HepG2 (cell line): ENCODE measurements around the gene EXOC3L4. TPM values are rescaled to one million over a fixed set of nuclear protein-coding genes. Genes with fewer than 3 reads are reported as not detected.

Experiments
- CBX1 ChIP-seq: IDR thresholded peaks from one replicate; pipeline ENCODE4 v1.6.1; 2016; ENCODE audit warnings: antibody characterized with exemption, low read depth
- ELF1 ChIP-seq: sonication (generic); formaldehyde crosslinking; IDR thresholded peaks from 2 replicates; pipeline ENCODE4 v1.4.0; 2020; ENCODE audit warnings: missing genetic modification reagents
- MTF2 ChIP-seq: sonication (generic); formaldehyde crosslinking; IDR thresholded peaks from 2 replicates; pipeline ENCODE4 v1.5.0; 2020; ENCODE audit warnings: missing genetic modification reagents, borderline replicate concordance
- NFE2L2 ChIP-seq: fragments of 150-350 bp; IDR thresholded peaks from 2 replicates; pipeline ENCODE4 v1.6.1; 2014; ENCODE audit warnings: low read length
- RARA ChIP-seq: IDR thresholded peaks from 2 replicates; pipeline ENCODE4 v1.6.1; 2016; ENCODE audit warnings: missing genetic modification reagents, missing compliant biosample characterization
- RFX1 ChIP-seq: fragments of 450-650 bp; IDR thresholded peaks from 2 replicates; pipeline ENCODE4 v1.6.1; 2017
- SAFB2 ChIP-seq: sonication (generic); formaldehyde crosslinking; IDR thresholded peaks from 2 replicates; pipeline ENCODE4 v1.5.1; 2020; ENCODE audit warnings: missing genetic modification reagents, low read depth, mild to moderate bottlenecking, borderline replicate concordance
- SCMH1 ChIP-seq: sonication (generic); formaldehyde crosslinking; IDR thresholded peaks from 2 replicates; pipeline ENCODE4 v1.9.0; 2021; ENCODE audit warnings: missing genetic modification reagents, mild to moderate bottlenecking, borderline replicate concordance
- SMARCE1 ChIP-seq: fragments of 450-650 bp; IDR thresholded peaks from 2 replicates; pipeline ENCODE4 v1.6.1; 2017; ENCODE audit warnings: borderline replicate concordance
- U2AF2 ChIP-seq: fragments of 200-400 bp; formaldehyde crosslinking; IDR thresholded peaks from 2 replicates; pipeline ENCODE4 v1.6.1; 2017; ENCODE audit warnings: low read depth, mild to moderate bottlenecking, low read length
- XRCC5 ChIP-seq: fragments of 200-400 bp; formaldehyde crosslinking; optimal IDR thresholded peaks from 2 replicates; pipeline ENCODE3; 2017; ENCODE audit warnings: mild to moderate bottlenecking, low read length
- ZFY ChIP-seq: sonication (generic); formaldehyde crosslinking; IDR thresholded peaks from 2 replicates; pipeline ENCODE4 v1.4.0; 2020; ENCODE audit warnings: missing genetic modification reagents
- ZNF335 ChIP-seq: sonication (generic); formaldehyde crosslinking; IDR thresholded peaks from 2 replicates; pipeline ENCODE4 v1.4.0; 2020; ENCODE audit warnings: missing genetic modification reagents
- ZNF644 ChIP-seq: IDR thresholded peaks from 2 replicates; pipeline ENCODE4 v1.6.1; 2016; ENCODE audit warnings: low read depth
- polyA plus RNA-seq, 8 experiments: library from polyadenylated mRNA; depleted of rRNA in 3 of 8; stranded (reverse) in 7 of 8; unstranded in 1 of 8; fragments of >200 nt; fragmentation: Illumina TruSeq in 4 of 8; extraction: Trizol in 4 of 8; gene quantifications; 2 replicates each; pipeline versions ENCODE4 v1.2.1 to v1.2.3, GENCODE V29; 2011 to 2016; ENCODE audit warnings: low read depth in 4 of 8, missing spikeins in 1 of 8, mixed read lengths in 1 of 8; ENCODE audit not compliant: insufficient read depth in 1 of 8
- total RNA-seq, 5 experiments: library from RNA; depleted of rRNA; stranded (reverse); fragments of >200 nt; fragmentation: Illumina TruSeq; extraction: Trizol; gene quantifications; 2 replicates each; pipeline ENCODE4 v1.2.3, GENCODE V29; 2016; ENCODE audit warnings: low read depth in 1 of 5
- TF ChIP-seq, protein P1 (sequence below): sonication (generic); formaldehyde crosslinking; IDR thresholded peaks from 2 replicates; pipeline ENCODE4 v1.4.0; 2020; ENCODE audit warnings: missing genetic modification reagents
- TF ChIP-seq, protein P2 (sequence below): sonication (generic); formaldehyde crosslinking; IDR thresholded peaks from 2 replicates; pipeline ENCODE4 v1.8.0; 2022; ENCODE audit warnings: missing genetic modification reagents, mild to moderate bottlenecking, moderate library complexity, borderline replicate concordance
- TF ChIP-seq, protein P3 (sequence below): sonication (generic); formaldehyde crosslinking; IDR thresholded peaks from 2 replicates; pipeline ENCODE4 v1.5.0; 2020; ENCODE audit warnings: missing genetic modification reagents
- TF ChIP-seq, protein P4 (sequence below): sonication (generic); formaldehyde crosslinking; IDR thresholded peaks from 2 replicates; pipeline ENCODE4 v1.5.1; 2020; ENCODE audit warnings: mild to moderate bottlenecking, missing genetic modification reagents, moderate library complexity
- TF ChIP-seq, protein P5 (sequence below): sonication (generic); formaldehyde crosslinking; IDR thresholded peaks from 2 replicates; pipeline ENCODE4 v1.8.1; 2023; ENCODE audit warnings: mild to moderate bottlenecking, missing genetic modification reagents
- TF ChIP-seq, protein P6 (sequence below): sonication (generic); formaldehyde crosslinking; IDR thresholded peaks from 2 replicates; pipeline ENCODE4 v1.8.1; 2023; ENCODE audit warnings: mild to moderate bottlenecking, moderate library complexity, missing genetic modification reagents
- TF ChIP-seq, protein P7 (sequence below): sonication (generic); formaldehyde crosslinking; IDR thresholded peaks from 2 replicates; pipeline ENCODE4 v1.8.0; 2022; ENCODE audit warnings: mild to moderate bottlenecking, missing genetic modification reagents, moderate library complexity

Gene EXOC3L4
- total and polyA plus RNA-seq, 2 of the 13 experiments (the other 11 are each of a cell fraction or from before 2014, with no cell fraction given) = 11.8 to 27.0 TPM

DNA sequence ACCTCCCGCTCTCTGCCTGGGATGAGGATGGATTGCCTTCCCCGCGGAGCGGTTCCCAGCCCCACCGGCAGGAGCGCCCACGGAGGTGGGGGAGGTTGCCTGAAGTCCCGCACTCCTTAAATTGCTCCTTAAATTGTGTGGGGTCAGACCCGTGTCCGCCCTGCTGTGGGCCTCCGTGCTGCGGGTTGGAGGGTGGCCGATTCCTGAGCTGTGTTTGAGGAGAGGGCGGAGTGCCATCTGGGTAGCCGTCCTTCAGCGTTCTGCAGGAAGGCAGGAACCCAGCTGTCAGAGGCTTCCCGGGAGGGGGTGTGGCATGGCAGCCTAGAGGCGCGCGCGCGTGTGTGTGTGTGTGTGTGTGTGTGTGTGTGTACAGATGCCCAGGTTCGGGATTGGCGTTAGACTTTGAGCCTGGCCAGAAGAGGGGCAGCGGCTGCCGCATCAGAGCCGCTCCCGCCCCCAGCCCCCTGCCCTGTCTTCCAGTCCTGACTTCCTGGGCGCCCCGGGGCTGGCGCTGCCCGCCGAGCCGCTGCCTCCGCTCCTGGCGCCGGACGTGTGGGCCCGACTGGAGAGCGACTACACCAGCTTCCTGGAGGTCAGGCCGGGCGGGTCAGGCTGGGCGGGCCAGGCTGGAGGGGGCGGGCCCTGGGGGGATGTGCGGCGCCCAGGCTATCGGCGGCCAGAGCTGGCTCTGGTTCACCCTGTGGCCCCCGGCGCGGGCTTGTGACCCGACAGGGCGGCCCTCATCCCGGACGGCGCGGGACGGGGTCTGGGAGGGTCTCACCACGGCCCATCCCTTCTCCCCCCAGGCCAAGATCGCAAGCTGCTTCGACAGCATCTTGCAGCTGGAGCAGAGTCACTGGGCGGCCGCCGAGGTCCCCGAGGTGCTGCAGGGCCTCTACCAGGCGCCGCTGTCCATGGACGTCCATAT lies 9.2 kb downstream of the EXOC3L4 start (continued):
- TF ChIP-seq, protein P1, sequence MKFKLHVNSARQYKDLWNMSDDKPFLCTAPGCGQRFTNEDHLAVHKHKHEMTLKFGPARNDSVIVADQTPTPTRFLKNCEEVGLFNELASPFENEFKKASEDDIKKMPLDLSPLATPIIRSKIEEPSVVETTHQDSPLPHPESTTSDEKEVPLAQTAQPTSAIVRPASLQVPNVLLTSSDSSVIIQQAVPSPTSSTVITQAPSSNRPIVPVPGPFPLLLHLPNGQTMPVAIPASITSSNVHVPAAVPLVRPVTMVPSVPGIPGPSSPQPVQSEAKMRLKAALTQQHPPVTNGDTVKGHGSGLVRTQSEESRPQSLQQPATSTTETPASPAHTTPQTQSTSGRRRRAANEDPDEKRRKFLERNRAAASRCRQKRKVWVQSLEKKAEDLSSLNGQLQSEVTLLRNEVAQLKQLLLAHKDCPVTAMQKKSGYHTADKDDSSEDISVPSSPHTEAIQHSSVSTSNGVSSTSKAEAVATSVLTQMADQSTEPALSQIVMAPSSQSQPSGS (CRISPR knock-in tag) = no peak
- TF ChIP-seq ZNF644 (CRISPR knock-in tag) (no peak), SAFB2 (CRISPR knock-in tag) (peak; percentile 87; the same call in 1 of the 2 replicates), RFX1 (no peak), SMARCE1 (no peak), CBX1 (peak; percentile 14), SCMH1 (CRISPR knock-in tag) (no peak), NFE2L2 (no peak), RARA (CRISPR knock-in tag) (peak; percentile 52), XRCC5 (peak; percentile 84), ZNF335 (no peak), MTF2 (no peak), ELF1 (CRISPR knock-in tag) (no peak), U2AF2 (no peak; the same call in 1 of the 2 replicates), ZFY (CRISPR knock-in tag) (peak; percentile 71)
- TF ChIP-seq, protein P2, sequence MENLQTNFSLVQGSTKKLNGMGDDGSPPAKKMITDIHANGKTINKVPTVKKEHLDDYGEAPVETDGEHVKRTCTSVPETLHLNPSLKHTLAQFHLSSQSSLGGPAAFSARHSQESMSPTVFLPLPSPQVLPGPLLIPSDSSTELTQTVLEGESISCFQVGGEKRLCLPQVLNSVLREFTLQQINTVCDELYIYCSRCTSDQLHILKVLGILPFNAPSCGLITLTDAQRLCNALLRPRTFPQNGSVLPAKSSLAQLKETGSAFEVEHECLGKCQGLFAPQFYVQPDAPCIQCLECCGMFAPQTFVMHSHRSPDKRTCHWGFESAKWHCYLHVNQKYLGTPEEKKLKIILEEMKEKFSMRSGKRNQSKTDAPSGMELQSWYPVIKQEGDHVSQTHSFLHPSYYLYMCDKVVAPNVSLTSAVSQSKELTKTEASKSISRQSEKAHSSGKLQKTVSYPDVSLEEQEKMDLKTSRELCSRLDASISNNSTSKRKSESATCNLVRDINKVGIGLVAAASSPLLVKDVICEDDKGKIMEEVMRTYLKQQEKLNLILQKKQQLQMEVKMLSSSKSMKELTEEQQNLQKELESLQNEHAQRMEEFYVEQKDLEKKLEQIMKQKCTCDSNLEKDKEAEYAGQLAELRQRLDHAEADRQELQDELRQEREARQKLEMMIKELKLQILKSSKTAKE (CRISPR knock-in tag) = peak; percentile 76; the same call in 1 of the 2 replicates
- TF ChIP-seq, protein P3, sequence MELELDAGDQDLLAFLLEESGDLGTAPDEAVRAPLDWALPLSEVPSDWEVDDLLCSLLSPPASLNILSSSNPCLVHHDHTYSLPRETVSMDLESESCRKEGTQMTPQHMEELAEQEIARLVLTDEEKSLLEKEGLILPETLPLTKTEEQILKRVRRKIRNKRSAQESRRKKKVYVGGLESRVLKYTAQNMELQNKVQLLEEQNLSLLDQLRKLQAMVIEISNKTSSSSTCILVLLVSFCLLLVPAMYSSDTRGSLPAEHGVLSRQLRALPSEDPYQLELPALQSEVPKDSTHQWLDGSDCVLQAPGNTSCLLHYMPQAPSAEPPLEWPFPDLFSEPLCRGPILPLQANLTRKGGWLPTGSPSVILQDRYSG (CRISPR knock-in tag) = no peak
- TF ChIP-seq, protein P4, sequence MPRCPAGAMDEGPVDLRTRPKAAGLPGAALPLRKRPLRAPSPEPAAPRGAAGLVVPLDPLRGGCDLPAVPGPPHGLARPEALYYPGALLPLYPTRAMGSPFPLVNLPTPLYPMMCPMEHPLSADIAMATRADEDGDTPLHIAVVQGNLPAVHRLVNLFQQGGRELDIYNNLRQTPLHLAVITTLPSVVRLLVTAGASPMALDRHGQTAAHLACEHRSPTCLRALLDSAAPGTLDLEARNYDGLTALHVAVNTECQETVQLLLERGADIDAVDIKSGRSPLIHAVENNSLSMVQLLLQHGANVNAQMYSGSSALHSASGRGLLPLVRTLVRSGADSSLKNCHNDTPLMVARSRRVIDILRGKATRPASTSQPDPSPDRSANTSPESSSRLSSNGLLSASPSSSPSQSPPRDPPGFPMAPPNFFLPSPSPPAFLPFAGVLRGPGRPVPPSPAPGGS = no peak
- TF ChIP-seq, protein P5, sequence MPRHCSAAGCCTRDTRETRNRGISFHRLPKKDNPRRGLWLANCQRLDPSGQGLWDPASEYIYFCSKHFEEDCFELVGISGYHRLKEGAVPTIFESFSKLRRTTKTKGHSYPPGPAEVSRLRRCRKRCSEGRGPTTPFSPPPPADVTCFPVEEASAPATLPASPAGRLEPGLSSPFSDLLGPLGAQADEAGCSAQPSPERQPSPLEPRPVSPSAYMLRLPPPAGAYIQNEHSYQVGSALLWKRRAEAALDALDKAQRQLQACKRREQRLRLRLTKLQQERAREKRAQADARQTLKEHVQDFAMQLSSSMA = peak; percentile 89
- TF ChIP-seq, protein P6, sequence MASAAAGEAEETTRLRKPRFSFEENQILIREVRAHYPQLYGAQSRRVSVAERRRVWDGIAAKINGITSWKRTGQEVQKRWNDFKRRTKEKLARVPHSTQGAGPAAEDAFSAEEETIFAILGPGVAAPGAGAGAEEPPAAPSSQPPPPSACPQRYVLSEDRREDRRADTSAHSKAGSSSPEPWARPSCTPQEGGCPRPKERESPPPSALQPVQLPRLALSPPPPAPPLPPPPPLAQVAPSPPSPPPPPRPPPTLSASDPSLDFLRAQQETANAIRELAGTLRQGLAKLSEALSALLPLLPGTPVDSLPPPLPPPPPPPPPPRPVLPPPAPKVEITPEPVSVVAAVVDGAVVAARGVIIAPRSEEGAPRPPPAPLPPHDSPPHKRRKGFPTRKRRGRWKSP (CRISPR knock-in tag) = peak; percentile 29; the same call in 1 of the 2 replicates
- TF ChIP-seq, protein P7, sequence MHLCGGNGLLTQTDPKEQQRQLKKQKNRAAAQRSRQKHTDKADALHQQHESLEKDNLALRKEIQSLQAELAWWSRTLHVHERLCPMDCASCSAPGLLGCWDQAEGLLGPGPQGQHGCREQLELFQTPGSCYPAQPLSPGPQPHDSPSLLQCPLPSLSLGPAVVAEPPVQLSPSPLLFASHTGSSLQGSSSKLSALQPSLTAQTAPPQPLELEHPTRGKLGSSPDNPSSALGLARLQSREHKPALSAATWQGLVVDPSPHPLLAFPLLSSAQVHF (CRISPR knock-in tag) = no peak
